Gastroesophageal sphincter (tissue), 3 donors: ENCODE measurements around the gene ELP4.

ENCODE experiments used
- CTCF ChIP-seq, 4 experiments: fragments of 200-600 bp in 2 of 4; fragments of 450-650 bp in 2 of 4; sonication (generic) in 1 of 4; IDR thresholded peaks; one replicate each; pipeline ENCODE4 v1.5.1; 2017 to 2019; ENCODE audit warnings: antibody characterized with exemption in 4 of 4, mild to moderate bottlenecking in 2 of 4, moderate library complexity in 2 of 4
- POLR2A ChIP-seq, 2 donors: fragments of 450-650 bp; IDR thresholded peaks; one replicate each; pipeline ENCODE4 v1.6.1; 2017; ENCODE audit warnings: antibody characterized with exemption in 2 of 2, mild to moderate bottlenecking in 2 of 2, moderate library complexity in 1 of 2

GRCh38 chr11:31828217-31828616 lies 318.6 kb downstream of the ELP4 start:
- TF ChIP-seq CTCF (IDR thresholded peaks at IDR 0.05) (no peak), POLR2A (IDR thresholded peaks at IDR 0.05) (no peak)
